HG02852 (cell line): ENCODE data around the gene CD82.
"Not testable (repeated sequence)": the region's sequence is repeated elsewhere in the genome, so short reads cannot be mapped to it uniquely, and the experiment has no call there.

Experiments
- ATAC-seq: cut with Tn5 transposase; IDR thresholded peaks from one replicate; pipeline ENCODE4 v1.9.1; 2021; ENCODE audit warnings: mild to moderate bottlenecking, moderate library complexity; ENCODE audit not compliant: unreplicated experiment

The CD82 gene

DNA sequence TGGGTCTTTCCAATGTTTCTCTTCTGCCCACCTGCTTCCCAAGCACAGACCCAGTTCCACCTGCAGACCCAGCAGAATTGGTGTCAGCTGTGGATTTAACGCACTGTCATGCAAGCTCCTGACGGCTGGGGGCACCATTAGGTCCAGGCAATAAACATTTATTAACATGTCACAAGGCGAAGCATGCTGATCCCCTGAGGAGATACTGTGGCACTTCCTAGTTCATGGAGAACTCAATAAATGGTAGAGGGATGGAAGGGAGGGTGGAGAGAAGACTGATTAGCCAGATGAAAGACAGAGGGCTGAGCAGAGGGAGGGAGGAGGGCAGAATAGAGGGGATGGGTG is 93.0 kb downstream of the CD82 start:
- no peak for ATAC-seq

DNA sequence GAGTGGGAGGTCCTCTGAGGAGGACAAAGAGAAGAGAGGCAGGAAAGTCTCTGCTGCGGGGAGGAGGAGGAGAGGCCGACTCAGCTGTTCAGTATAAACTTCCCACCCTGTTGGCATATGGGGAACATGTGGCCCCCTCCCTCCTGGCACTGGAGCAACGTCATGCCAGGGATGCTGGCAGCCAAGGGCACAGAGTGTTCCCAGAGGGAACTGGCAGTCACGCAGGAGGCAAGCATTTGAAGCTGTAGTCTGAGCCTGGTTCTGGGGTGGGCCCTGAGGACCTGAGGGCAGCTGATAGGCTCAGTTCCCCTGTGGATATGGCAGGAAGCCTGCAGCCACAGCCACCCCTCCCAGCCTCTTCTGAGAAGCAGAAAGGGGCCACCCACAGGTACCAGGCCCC is 94.2 kb downstream of the CD82 start:
- ATAC-seq, result no peak

DNA sequence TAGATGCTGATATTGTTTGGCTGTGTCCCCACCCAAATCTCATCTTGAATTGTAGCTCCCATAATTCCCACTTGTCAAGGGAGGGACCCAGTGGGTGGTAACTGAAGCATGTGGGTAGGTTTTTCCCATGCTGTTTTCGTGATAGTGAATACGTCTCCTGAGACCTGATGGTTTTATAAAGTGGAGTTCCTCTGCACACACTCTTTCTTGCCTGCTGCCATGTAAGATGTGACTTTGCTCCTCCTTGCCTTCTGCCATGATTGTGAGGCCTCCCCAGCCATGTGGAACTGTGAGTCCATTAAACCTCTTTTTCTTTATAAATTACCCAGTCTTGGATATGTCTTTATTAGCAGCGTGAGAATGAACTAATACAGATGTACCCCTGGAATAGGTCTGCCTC is 95.1 kb downstream of the CD82 start:
- not testable (repeated sequence) for ATAC-seq

DNA sequence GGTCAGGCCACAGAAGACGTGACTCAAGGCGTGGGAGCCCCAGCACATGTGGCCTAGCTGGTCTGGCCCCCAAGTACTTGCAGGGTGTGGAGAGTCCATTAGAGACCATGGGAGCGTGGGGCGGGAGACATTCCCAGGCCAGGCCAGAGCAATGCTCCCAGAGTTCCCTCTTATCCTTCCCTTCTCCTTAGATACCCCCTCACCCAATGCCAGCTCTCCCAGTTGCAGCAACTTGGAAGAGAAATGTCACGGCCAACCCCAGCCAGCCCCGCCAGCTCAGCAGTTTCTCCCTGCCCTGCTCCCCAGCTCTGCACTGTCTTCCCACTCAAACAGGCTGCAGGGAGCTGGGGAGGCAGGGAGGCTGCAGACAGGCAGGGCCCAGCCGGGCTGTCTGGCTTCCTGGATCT is 95.9 kb downstream of the CD82 start:
- no peak for ATAC-seq
